Progenitor cell of endocrine pancreas (in vitro differentiated cells): ENCODE measurements around the gene TUG1. TPM values are rescaled to one million over a fixed set of nuclear protein-coding genes. Genes with fewer than 3 reads are reported as not detected.

Experiments
- DNase-seq: peaks from one replicate; pipeline ENCODE4 v3.0.0; 2021; ENCODE audit warnings: low spot score; ENCODE audit not compliant: unreplicated experiment
- H3K27ac Mint-ChIP-seq: 2 replicates; pipeline ENCODE4 v1.8.0; 2021; ENCODE audit warnings: mild to moderate bottlenecking, moderate library complexity, mixed read lengths
- H3K27me3 Mint-ChIP-seq: 2 replicates; pipeline ENCODE4 v1.8.0; 2021; ENCODE audit warnings: mixed read lengths
- H3K36me3 Mint-ChIP-seq: 2 replicates; pipeline ENCODE4 v1.8.0; 2022; ENCODE audit warnings: mixed read lengths; ENCODE audit not compliant: insufficient read depth
- H3K4me1 Mint-ChIP-seq: 2 replicates; pipeline ENCODE4 v1.8.0; 2021; ENCODE audit warnings: low read depth, mixed read lengths
- H3K4me3 Mint-ChIP-seq: 2 replicates; pipeline ENCODE4 v1.8.0; 2021; ENCODE audit warnings: low read depth, mild to moderate bottlenecking, moderate library complexity, mixed read lengths
- H3K9me3 Mint-ChIP-seq: 2 replicates; pipeline ENCODE4 v1.8.0; 2021; ENCODE audit warnings: low read depth, mixed read lengths
- total RNA-seq: library from RNA; stranded (reverse); gene quantifications from 2 replicates; pipeline ENCODE4 v1.2.1, GENCODE V29; 2021
- TF ChIP-seq, protein P1 (sequence below): fragments of 200-600 bp; sonication (generic); IDR thresholded peaks from one replicate; pipeline ENCODE4 v1.5.0; 2021; ENCODE audit warnings: antibody characterized with exemption, mild to moderate bottlenecking; ENCODE audit not compliant: unreplicated experiment

TUG1 gene
- total RNA-seq, 1 donor from 2014 or later: 142 TPM

DNA sequence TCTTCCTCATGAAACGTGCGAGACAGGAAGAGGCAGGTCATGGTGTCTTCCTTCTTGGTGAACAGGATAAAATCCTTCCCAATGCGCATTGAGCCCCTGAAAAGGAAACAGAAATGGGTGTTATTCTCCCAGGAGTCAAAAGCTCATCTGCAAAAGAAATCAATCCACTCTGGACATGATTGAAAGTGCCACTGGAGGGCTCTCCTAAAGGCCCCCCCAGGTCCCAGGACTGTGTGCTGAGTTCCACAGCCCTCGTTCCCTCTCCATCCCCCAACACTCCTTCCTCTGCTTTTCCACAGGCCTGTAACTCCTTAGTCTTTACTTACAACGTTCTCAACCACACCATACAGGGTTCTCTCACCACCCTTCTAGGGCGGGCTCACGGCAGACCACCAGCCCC, 22.7 kb upstream of the TUG1 start:
- Mint-ChIP-seq H3K4me3 (no peak overlapping the region), H3K36me3 (peaks cover 35% of the 10 kb centered on the region), H3K9me3 (no peaks in the 10 kb centered on the region), H3K27me3 (no peaks in the 10 kb centered on the region), H3K4me1 (no peaks in the 10 kb centered on the region), H3K27ac (no peak overlapping the region)
- TF ChIP-seq, protein P1, sequence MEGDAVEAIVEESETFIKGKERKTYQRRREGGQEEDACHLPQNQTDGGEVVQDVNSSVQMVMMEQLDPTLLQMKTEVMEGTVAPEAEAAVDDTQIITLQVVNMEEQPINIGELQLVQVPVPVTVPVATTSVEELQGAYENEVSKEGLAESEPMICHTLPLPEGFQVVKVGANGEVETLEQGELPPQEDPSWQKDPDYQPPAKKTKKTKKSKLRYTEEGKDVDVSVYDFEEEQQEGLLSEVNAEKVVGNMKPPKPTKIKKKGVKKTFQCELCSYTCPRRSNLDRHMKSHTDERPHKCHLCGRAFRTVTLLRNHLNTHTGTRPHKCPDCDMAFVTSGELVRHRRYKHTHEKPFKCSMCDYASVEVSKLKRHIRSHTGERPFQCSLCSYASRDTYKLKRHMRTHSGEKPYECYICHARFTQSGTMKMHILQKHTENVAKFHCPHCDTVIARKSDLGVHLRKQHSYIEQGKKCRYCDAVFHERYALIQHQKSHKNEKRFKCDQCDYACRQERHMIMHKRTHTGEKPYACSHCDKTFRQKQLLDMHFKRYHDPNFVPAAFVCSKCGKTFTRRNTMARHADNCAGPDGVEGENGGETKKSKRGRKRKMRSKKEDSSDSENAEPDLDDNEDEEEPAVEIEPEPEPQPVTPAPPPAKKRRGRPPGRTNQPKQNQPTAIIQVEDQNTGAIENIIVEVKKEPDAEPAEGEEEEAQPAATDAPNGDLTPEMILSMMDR: no peak
- no peak for DNase-seq

DNA sequence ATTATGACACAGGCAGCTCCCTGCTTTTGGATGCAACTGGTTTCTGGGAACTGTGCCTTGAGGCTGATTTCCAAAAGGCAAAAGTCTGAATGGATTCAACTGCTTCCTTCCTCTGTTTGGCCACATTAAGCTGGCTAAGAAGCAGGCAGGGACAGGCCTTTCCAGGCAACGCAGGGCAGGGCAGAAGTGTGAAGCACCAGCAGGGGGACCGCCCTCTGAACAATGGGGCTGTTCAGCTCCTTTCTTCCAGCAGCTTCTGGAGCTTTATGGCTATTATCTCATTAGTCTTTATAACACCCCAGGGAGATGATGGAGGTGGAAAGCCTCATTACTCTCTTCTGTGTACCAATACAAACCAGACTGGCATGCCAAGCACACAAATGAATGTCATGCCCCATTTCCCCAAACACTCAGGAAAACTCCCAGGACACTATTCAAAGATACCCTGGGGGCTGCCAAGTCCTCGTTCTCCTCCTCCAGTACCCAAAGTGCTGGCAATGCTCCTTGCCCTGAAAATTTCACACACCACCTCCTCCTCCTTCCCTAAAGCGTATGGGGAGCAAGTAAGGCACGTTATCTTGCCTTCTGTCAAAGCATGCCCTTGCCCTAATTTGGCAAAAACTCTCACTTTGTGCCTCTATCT, 21.8 kb upstream of the TUG1 start:
- peaks cover 29% of the 10 kb centered on the region for H3K36me3 Mint-ChIP-seq

DNA sequence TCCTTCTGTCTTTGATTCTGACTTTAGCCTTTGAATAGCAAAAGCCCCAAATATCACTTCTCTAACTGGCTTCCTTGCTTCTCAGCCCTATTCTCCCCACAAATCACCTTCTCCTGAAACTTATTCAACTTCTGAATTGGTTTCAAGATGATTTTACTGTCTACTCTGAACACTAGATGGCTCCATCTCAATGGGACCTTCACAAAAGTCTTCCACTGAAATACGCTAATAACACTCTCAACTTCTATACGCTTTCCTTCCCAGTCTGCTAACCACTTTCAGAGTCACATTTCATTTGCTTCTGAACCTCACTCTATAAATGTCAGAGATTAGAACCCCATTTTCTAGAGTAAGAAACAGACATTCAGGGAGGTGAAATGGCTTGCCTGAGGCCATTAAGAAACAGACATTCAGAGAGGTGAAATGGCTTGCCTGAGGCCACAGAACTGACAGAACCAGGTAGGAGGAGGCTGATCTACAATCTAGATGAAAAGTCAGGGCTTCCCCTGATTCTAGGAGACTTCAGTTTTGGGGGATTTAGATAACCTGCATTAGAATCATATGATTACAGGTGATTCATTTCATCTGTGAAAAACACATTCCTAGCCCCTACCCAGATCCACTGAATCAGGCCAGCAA, 21.1 kb upstream of the TUG1 start:
- no peak overlapping the region for H3K4me3 Mint-ChIP-seq
- H3K4me1 Mint-ChIP-seq: no peaks in the 10 kb centered on the region
- TF ChIP-seq, protein P1: peak; percentile 64
- no peak for DNase-seq
- H3K9me3 Mint-ChIP-seq: no peaks in the 10 kb centered on the region
- no peaks in the 10 kb centered on the region for H3K27me3 Mint-ChIP-seq
- H3K27ac Mint-ChIP-seq: no peak overlapping the region
- peaks cover 31% of the 10 kb centered on the region for H3K36me3 Mint-ChIP-seq

More for the DNA sequence above, 21.8 kb upstream of the TUG1 start:
- TF ChIP-seq, protein P1: no peak
- H3K4me3 Mint-ChIP-seq: no peak overlapping the region
- no peaks in the 10 kb centered on the region for H3K4me1 Mint-ChIP-seq
- no peaks in the 10 kb centered on the region for H3K27me3 Mint-ChIP-seq
- H3K9me3 Mint-ChIP-seq: no peaks in the 10 kb centered on the region
- DNase-seq: no peak
- H3K27ac Mint-ChIP-seq: no peak overlapping the region

DNA sequence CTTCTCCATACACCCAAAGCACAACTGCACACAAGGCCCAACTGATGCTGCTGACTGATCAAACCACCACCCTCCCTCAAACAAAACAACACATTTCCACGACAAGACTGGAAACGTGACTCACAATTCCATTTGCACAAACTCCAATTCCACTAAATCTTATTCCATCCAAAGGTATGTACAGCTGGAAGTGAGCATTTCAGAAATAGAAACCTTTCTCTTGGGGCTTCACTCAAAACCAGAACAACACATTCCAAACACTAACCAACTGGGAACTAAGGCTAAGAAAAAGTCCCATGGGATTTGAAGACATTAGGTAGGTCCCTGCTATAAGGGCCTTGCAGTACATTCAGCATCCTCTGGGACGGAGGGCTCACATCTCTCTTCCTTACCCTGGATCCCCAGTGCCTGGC, 20.1 kb upstream of the TUG1 start:
- Mint-ChIP-seq H3K9me3 (no peaks in the 10 kb centered on the region), H3K27ac (no peak overlapping the region), H3K27me3 (no peaks in the 10 kb centered on the region), H3K4me1 (no peaks in the 10 kb centered on the region), H3K4me3 (no peak overlapping the region), H3K36me3 (peaks cover 31% of the 10 kb centered on the region)
- TF ChIP-seq, protein P1: no peak
- DNase-seq: no peak

DNA sequence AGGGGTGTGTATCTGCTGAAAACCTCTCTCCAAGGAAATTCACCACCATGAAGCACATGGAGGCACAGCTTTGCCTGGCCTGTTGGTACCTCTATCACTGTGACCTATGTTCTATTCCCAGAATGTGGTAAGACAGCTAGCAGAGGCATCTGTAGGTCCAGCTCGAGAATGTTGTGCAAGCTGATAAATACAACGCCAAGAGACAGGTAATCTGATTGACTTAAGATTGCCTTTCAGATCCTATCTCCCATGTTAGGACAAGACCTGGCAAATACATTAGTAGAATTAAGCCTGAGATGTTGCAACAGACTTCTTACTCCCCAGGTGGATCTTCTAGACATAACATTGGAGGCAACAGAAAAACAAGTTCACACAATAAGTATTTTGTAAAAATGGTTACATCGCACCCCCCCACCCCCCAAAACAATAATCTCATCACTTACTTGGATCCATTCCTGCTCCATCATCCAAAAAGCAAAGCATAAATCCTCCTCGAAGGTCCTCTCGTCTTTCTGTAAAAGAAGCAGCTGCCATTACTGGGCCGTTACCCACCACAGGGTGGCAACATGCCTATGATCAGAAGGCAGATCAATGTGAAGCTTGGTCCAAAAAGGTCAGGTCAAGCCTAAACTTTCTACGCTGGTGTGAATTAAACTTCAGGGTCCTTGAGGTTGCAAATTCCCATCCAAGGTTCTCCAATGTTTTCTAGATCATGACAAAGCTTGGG, 19.0 kb upstream of the TUG1 start:
- Mint-ChIP-seq H3K36me3 (peaks cover 24% of the 10 kb centered on the region), H3K4me3 (no peak overlapping the region), H3K27ac (no peak overlapping the region), H3K9me3 (no peaks in the 10 kb centered on the region), H3K4me1 (no peaks in the 10 kb centered on the region), H3K27me3 (no peaks in the 10 kb centered on the region)
- no peak for DNase-seq
- TF ChIP-seq, protein P1: peak; percentile 8
